ENCODE measurements around the gene CA5A. TPM values are rescaled to one million over a fixed set of nuclear protein-coding genes. Genes with fewer than 3 reads are reported as not detected.
"Not testable (repeated sequence)": the region's sequence is repeated elsewhere in the genome, so short reads cannot be mapped to it uniquely, and the experiment has no call there.

Gene CA5A
- total and polyA plus RNA-seq, 2 of the 4 experiments (the other 2 are of a cell fraction) = not detected

- no peak overlapping the region; the same call in 1 of the 2 replicates for H3K23ac ChIP-seq (ENCODE audit: low read depth, low read length)
- POLR2A ChIA-PET (ENCODE audit: unreplicated experiment) = no interaction called here
- H2BK5ac ChIP-seq (ENCODE audit: low read depth, low read length, poor library complexity, severe bottlenecking) = peak overlapping the region; percentile 68
- 92% methylated on average over 2 of the region's 15 CpGs; no CpG with 5 or more reads in 1 of the 2 experiments for WGBS, 2 experiments (ENCODE audit: extremely low coverage in 2 of 2, insufficient read length in 1 of 2)
- no peak overlapping the region for H2AFZ ChIP-seq (replicated peaks; ENCODE audit: low read length, poor library complexity)
- H3K14ac ChIP-seq (replicated peaks; ENCODE audit: low read depth, low read length) = no peak overlapping the region; the same call in 1 of the 2 replicates
- peaks cover 16% of the 10 kb centered on the region for H3K4me1 ChIP-seq (ENCODE audit: control insufficient read depth, insufficient read depth, low read length)
- H3K79me1 ChIP-seq (ENCODE audit: low read depth in 1 of 2, low read length in 2 of 2) = peaks cover 0 to 76% of the 10 kb centered on the region in 2 experiments; a peak in 3 of 4 replicates
- dilution Hi-C loops (cut with HindIII; ENCODE audit: low sequenced_read_pairs, unreplicated experiment) = no loop called here
- no peak overlapping the region for H3K27ac ChIP-seq (ENCODE audit: insufficient read depth, low read length)
- peak; percentile 55 for DNase-seq
- H4K5ac ChIP-seq (ENCODE audit: low read depth, low read length) = no peak overlapping the region
- TF ChIP-seq POLR2A (IDR thresholded peaks at IDR 0.05; ENCODE audit: low read depth, low read length) = peak; percentile 13; the same call in 1 of the 2 replicates
- TF ChIP-seq RFX5 (IDR thresholded peaks at IDR 0.05; ENCODE audit: low read depth, low read length) = peak; percentile 65
- no peak for TF ChIP-seq RAD21 (IDR thresholded peaks at IDR 0.05; ENCODE audit: low read length)
- CTCF ChIA-PET = interaction anchor here (1.5 kb wide), 1 partner anchor 15 kb away, joined by 4 read pairs; no protein-coding TSS in a partner anchor
- H3K4ac ChIP-seq (ENCODE audit: low read depth, low read length) = no peak overlapping the region
- peaks cover 20% of the 10 kb centered on the region for H3K36me3 ChIP-seq (ENCODE audit: control insufficient read depth, insufficient read depth, low read length)
- no TSS peak for BruUV-seq (replicated peaks)
- no peak overlapping the region for H2BK120ac ChIP-seq (ENCODE audit: low read depth, low read length)
- in situ Hi-C loops (cut with MboI; ENCODE audit: low sequenced_read_pairs) = no loop called here
- H3K9ac ChIP-seq (ENCODE audit: low read depth, low read length) = no peak overlapping the region
- no peak overlapping the region for H2BK20ac ChIP-seq (ENCODE audit: low read depth, low read length)
- H2AK9ac ChIP-seq (replicated peaks; ENCODE audit: low read depth, low read length, poor library complexity) = no peak overlapping the region
- no peak for ATAC-seq (ENCODE audit: low read depth)
- H4K20me1 ChIP-seq (ENCODE audit: insufficient read depth, low read length) = peaks cover 93% of the 10 kb centered on the region
- H2AK5ac ChIP-seq (ENCODE audit: low read depth, low read length) = 0 out of 2 replicates have a peak overlapping the region, but pooled peaks have one; percentile 16
- H3K9me1 ChIP-seq (ENCODE audit: insufficient read depth, low read length) = peaks cover 15% of the 10 kb centered on the region
- intact Hi-C loops (cut with micrococcal nuclease) = no loop called here
- no peak overlapping the region for H3K56ac ChIP-seq (ENCODE audit: extremely low read depth, insufficient read depth, low read length)
- H4K8ac ChIP-seq (ENCODE audit: low read depth in 2 of 2, low read length in 2 of 2) = no peak overlapping the region
- H3K9me3 ChIP-seq (ENCODE audit: control insufficient read depth, insufficient read depth, low read length) = no peaks in the 10 kb centered on the region
- H3K4me3 ChIP-seq (ENCODE audit: insufficient read depth, low read depth, low read length) = no peak overlapping the region
- no peak overlapping the region for H3K18ac ChIP-seq (ENCODE audit: low read depth, low read length)
- no peak overlapping the region for H4K91ac ChIP-seq (ENCODE audit: insufficient read depth, low read depth, low read length)
- H2BK15ac ChIP-seq (ENCODE audit: low read depth, low read length) = no peak overlapping the region
- H3K4me2 ChIP-seq (ENCODE audit: low read depth, low read length) = peak overlapping the region; percentile 61
- no peaks in the 10 kb centered on the region for H3K27me3 ChIP-seq (ENCODE audit: control insufficient read depth, insufficient read depth, low read length)
Measured at GRCh38 chr16:87864331-87864989, 71.9 kb downstream of the CA5A start.

GRCh38 chr16:87863327-87863635, 73.0 kb downstream of the CA5A start:
- H4K20me1 ChIP-seq (ENCODE audit: insufficient read depth, low read length) = peaks cover 94% of the 10 kb centered on the region
- H2BK20ac ChIP-seq (ENCODE audit: low read depth, low read length); H3K56ac ChIP-seq (ENCODE audit: extremely low read depth, insufficient read depth, low read length); H2BK5ac ChIP-seq (ENCODE audit: low read depth, low read length, poor library complexity, severe bottlenecking); H3K4me3 ChIP-seq (ENCODE audit: insufficient read depth, low read depth, low read length); BruUV-seq (replicated peaks); H3K18ac ChIP-seq (ENCODE audit: low read depth, low read length); POLR2A ChIA-PET (ENCODE audit: unreplicated experiment); H3K9ac ChIP-seq (ENCODE audit: low read depth, low read length); H4K5ac ChIP-seq (ENCODE audit: low read depth, low read length); H3K4ac ChIP-seq (ENCODE audit: low read depth, low read length); H3K4me2 ChIP-seq (ENCODE audit: low read depth, low read length); H3K27ac ChIP-seq (ENCODE audit: insufficient read depth, low read length); H2AFZ ChIP-seq (replicated peaks; ENCODE audit: low read length, poor library complexity); H2AK9ac ChIP-seq (replicated peaks; ENCODE audit: low read depth, low read length, poor library complexity); H3K27me3 ChIP-seq (ENCODE audit: control insufficient read depth, insufficient read depth, low read length); intact Hi-C loops (cut with micrococcal nuclease); H2AK5ac ChIP-seq (ENCODE audit: low read depth, low read length); H4K91ac ChIP-seq (ENCODE audit: insufficient read depth, low read depth, low read length); H2BK120ac ChIP-seq (ENCODE audit: low read depth, low read length); H3K9me3 ChIP-seq (ENCODE audit: control insufficient read depth, insufficient read depth, low read length); ATAC-seq (ENCODE audit: low read depth); dilution Hi-C loops (cut with HindIII; ENCODE audit: low sequenced_read_pairs, unreplicated experiment); in situ Hi-C loops (cut with MboI; ENCODE audit: low sequenced_read_pairs); H2BK15ac ChIP-seq (ENCODE audit: low read depth, low read length); DNase-seq; H4K8ac ChIP-seq (ENCODE audit: low read depth in 2 of 2, low read length in 2 of 2); H3K14ac ChIP-seq (replicated peaks; ENCODE audit: low read depth, low read length): not testable (repeated sequence)
- 0 out of 2 replicates have a peak overlapping the region, but pooled peaks have one; percentile 16 for H3K23ac ChIP-seq (ENCODE audit: low read depth, low read length)
- peaks cover 23% of the 10 kb centered on the region for H3K36me3 ChIP-seq (ENCODE audit: control insufficient read depth, insufficient read depth, low read length)
- H3K4me1 ChIP-seq (ENCODE audit: control insufficient read depth, insufficient read depth, low read length) = peaks cover 16% of the 10 kb centered on the region
- CTCF ChIA-PET = interaction anchor here (1.5 kb wide), 1 partner anchor 14 kb away, joined by 4 read pairs; no protein-coding TSS in a partner anchor
- H3K79me1 ChIP-seq (ENCODE audit: low read depth in 1 of 2, low read length in 2 of 2) = peaks cover 3 to 81% of the 10 kb centered on the region in 2 experiments; a peak in 3 of 4 replicates
- H3K9me1 ChIP-seq (ENCODE audit: insufficient read depth, low read length) = peaks cover 15% of the 10 kb centered on the region
- WGBS, 2 experiments (ENCODE audit: extremely low coverage in 2 of 2, insufficient read length in 1 of 2) = no CpG with 5 or more reads among the region's 9 CpGs

Data from IMR-90 (cell line).